IMR-90 (cell line): ENCODE data around the gene PTPRN2. TPM values are rescaled to one million over a fixed set of nuclear protein-coding genes. Genes with fewer than 3 reads are reported as not detected.

ENCODE experiments used
- ATAC-seq: fragments of 200-7000 bp; cut with Tn5 transposase; 2 replicates; pipeline ENCODE4 v1.9.1; 2020; ENCODE audit warnings: low read depth, mild to moderate bottlenecking, moderate library complexity
- BruUV-seq: library from RNA; stranded (reverse); fragments of 400-500 nt; replicated peaks from 2 replicates; lab custom pipeline; 2021; lab: Mats Ljungman, UMichigan
- CTCF ChIA-PET: fragments of 300-600 bp; formaldehyde crosslinking; extraction: SDS; loops from one replicate; lab custom pipeline; 2021; ENCODE audit warnings: antibody characterized with exemption; lab: Yijun Ruan, JAX
- POLR2A ChIA-PET: fragments of 300-600 bp; sonication (Branson Sonifier 250); formaldehyde crosslinking; loops from one replicate; lab custom pipeline; 2022; ENCODE audit warnings: antibody characterized with exemption; ENCODE audit not compliant: unreplicated experiment; lab: Charles Lee
- DNase-seq: peaks from one replicate; pipeline ENCODE4 v3.0.0; 2013
- H2AFZ ChIP-seq: replicated peaks from 2 replicates; pipeline ENCODE3; 2013; ENCODE audit warnings: low read length, mild to moderate bottlenecking; ENCODE audit not compliant: poor library complexity
- H2AK5ac ChIP-seq: 2 replicates; pipeline ENCODE4 v1.6.1; 2013; ENCODE audit warnings: low read depth, low read length, inconsistent platforms
- H2AK9ac ChIP-seq: replicated peaks from 2 replicates; pipeline ENCODE3; 2013; ENCODE audit warnings: mild to moderate bottlenecking, low read depth, low read length, moderate library complexity; ENCODE audit not compliant: poor library complexity
- H2BK120ac ChIP-seq: 2 replicates; pipeline ENCODE4 v1.6.1; 2013; ENCODE audit warnings: low read depth, low read length, inconsistent platforms
- H2BK15ac ChIP-seq: 3 replicates; pipeline ENCODE4 v1.6.1; 2013; ENCODE audit warnings: low read depth, low read length, inconsistent platforms
- H2BK20ac ChIP-seq: 2 replicates; pipeline ENCODE4 v1.6.1; 2013; ENCODE audit warnings: low read depth, mild to moderate bottlenecking, inconsistent platforms, low read length, moderate library complexity
- H2BK5ac ChIP-seq: 2 replicates; pipeline ENCODE4 v1.6.1; 2013; ENCODE audit warnings: mild to moderate bottlenecking, low read depth, low read length, inconsistent platforms; ENCODE audit not compliant: poor library complexity, severe bottlenecking
- H3K14ac ChIP-seq: replicated peaks from 2 replicates; pipeline ENCODE4 v1.6.1; 2013; ENCODE audit warnings: low read depth, low read length, inconsistent platforms
- H3K18ac ChIP-seq: 2 replicates; pipeline ENCODE4 v1.6.1; 2013; ENCODE audit warnings: low read depth, low read length, control low read depth
- H3K23ac ChIP-seq: 2 replicates; pipeline ENCODE4 v1.6.1; 2013; ENCODE audit warnings: low read depth, low read length, inconsistent platforms
- H3K27ac ChIP-seq: 2 replicates; pipeline ENCODE4 v1.5.1; 2013; ENCODE audit warnings: mild to moderate bottlenecking, control low read depth, low read length; ENCODE audit not compliant: insufficient read depth
- H3K27me3 ChIP-seq: 2 replicates; pipeline ENCODE4 v1.6.1; 2013; ENCODE audit warnings: low read length; ENCODE audit not compliant: control insufficient read depth, insufficient read depth
- H3K36me3 ChIP-seq: 2 replicates; pipeline ENCODE4 v1.6.1; 2013; ENCODE audit warnings: low read length, mixed read lengths; ENCODE audit not compliant: control insufficient read depth, insufficient read depth
- H3K4ac ChIP-seq: 2 replicates; pipeline ENCODE4 v1.6.1; 2013; ENCODE audit warnings: low read depth, low read length, inconsistent platforms
- H3K4me1 ChIP-seq: 2 replicates; pipeline ENCODE4 v1.6.1; 2013; ENCODE audit warnings: low read length, mixed read lengths; ENCODE audit not compliant: control insufficient read depth, insufficient read depth
- H3K4me2 ChIP-seq: 2 replicates; pipeline ENCODE4 v1.6.1; 2013; ENCODE audit warnings: low read depth, mild to moderate bottlenecking, control low read depth, low read length, moderate library complexity
- H3K4me3 ChIP-seq: 2 replicates; pipeline ENCODE4 v1.5.1; 2013; ENCODE audit warnings: low read depth, mild to moderate bottlenecking, control low read depth, low read length, moderate library complexity; ENCODE audit not compliant: insufficient read depth
- H3K56ac ChIP-seq: 2 replicates; pipeline ENCODE4 v1.6.1; 2013; ENCODE audit warnings: low read length, inconsistent platforms; ENCODE audit not compliant: insufficient read depth; ENCODE audit errors: extremely low read depth
- H3K79me1 ChIP-seq, 2 experiments: 2 replicates each; pipeline ENCODE4 v1.6.1; 2013; ENCODE audit warnings: low read length in 2 of 2, inconsistent platforms in 1 of 2, low read depth in 1 of 2
- H3K9ac ChIP-seq: 2 replicates; pipeline ENCODE4 v1.6.1; 2013; ENCODE audit warnings: low read depth, low read length, control low read depth
- H3K9me1 ChIP-seq: 2 replicates; pipeline ENCODE4 v1.6.1; 2013; ENCODE audit warnings: low read length, inconsistent platforms; ENCODE audit not compliant: insufficient read depth
- H3K9me3 ChIP-seq: 2 replicates; pipeline ENCODE4 v1.6.1; 2013; ENCODE audit warnings: low read length; ENCODE audit not compliant: control insufficient read depth, insufficient read depth
- H4K20me1 ChIP-seq: 2 replicates; pipeline ENCODE4 v1.6.1; 2013; ENCODE audit warnings: low read length, inconsistent platforms; ENCODE audit not compliant: insufficient read depth
- H4K5ac ChIP-seq: 2 replicates; pipeline ENCODE4 v1.6.1; 2013; ENCODE audit warnings: mild to moderate bottlenecking, low read depth, low read length, control low read depth
- H4K8ac ChIP-seq, 2 experiments: 2 replicates each; pipeline ENCODE4 v1.6.1; 2013; ENCODE audit warnings: low read depth in 2 of 2, low read length in 2 of 2, control low read depth in 1 of 2, inconsistent platforms in 1 of 2
- H4K91ac ChIP-seq: 2 replicates; pipeline ENCODE4 v1.6.1; 2013; ENCODE audit warnings: low read depth, low read length, inconsistent platforms; ENCODE audit not compliant: insufficient read depth
- BHLHE40 ChIP-seq: fragments of 150-350 bp; IDR thresholded peaks from 2 replicates; pipeline ENCODE4 v1.6.1; 2016; ENCODE audit warnings: mild to moderate bottlenecking, low read depth, low read length
- MAZ ChIP-seq: IDR thresholded peaks from 2 replicates; pipeline ENCODE4 v1.6.1; 2012; ENCODE audit warnings: low read depth, mild to moderate bottlenecking, low read length, improper control_type of control experiment, moderate library complexity, borderline replicate concordance
- NFE2L2 ChIP-seq: fragments of 150-350 bp; IDR thresholded peaks from 2 replicates; pipeline ENCODE4 v1.6.1; 2016; ENCODE audit warnings: low read depth, mild to moderate bottlenecking, low read length
- RAD21 ChIP-seq: IDR thresholded peaks from 2 replicates; pipeline ENCODE4 v1.6.1; 2012; ENCODE audit warnings: low read length, improper control_type of control experiment
- RCOR1 ChIP-seq: IDR thresholded peaks from 2 replicates; pipeline ENCODE4 v1.6.1; 2012; ENCODE audit warnings: mild to moderate bottlenecking, low read length, improper control_type of control experiment; ENCODE audit not compliant: insufficient replicate concordance
- WGBS, 2 experiments: methylation state at CpG; one replicate each; pipeline versions ENCODE4 v1.1.5 to v1.1.7; 2013; ENCODE audit warnings: missing lambda C conversion rate in 2 of 2; ENCODE audit not compliant: insufficient read length in 1 of 2; ENCODE audit errors: extremely low coverage in 2 of 2; 5-methylcytosine and 5-hydroxymethylcytosine counted together
- dilution Hi-C: fragments of 300-500 bp; cut with HindIII; formaldehyde crosslinking; loops from one replicate; pipeline ENCODE4 v1.14.3; 2018; ENCODE audit warnings: low sequenced_read_pairs; ENCODE audit not compliant: unreplicated experiment
- in situ Hi-C: fragments of 300-500 bp; cut with MboI; formaldehyde crosslinking; loops from 3 replicates; pipeline ENCODE4 v1.14.3; 2019; ENCODE audit warnings: low sequenced_read_pairs, inconsistent platforms, mixed read lengths
- intact Hi-C: fragments of 100-400 bp; cut with micrococcal nuclease; formaldehyde crosslinking; loops from 2 replicates; pipeline ENCODE4 v1.10.0; 2022
- polyA plus RNA-seq, 3 experiments: library from polyadenylated mRNA; depleted of rRNA; stranded (reverse); fragments of >200 nt; gene quantifications; 2 replicates each; pipeline ENCODE4 v1.2.3, GENCODE V29; 2012; ENCODE audit warnings: low replicate concordance in 1 of 3
- total RNA-seq: library from RNA; depleted of rRNA; stranded (reverse); fragments of >200 nt; gene quantifications from 2 replicates; pipeline ENCODE4 v1.2.3, GENCODE V29; 2012
- TF ChIP-seq, protein P1 (sequence below): fragments of 150-350 bp; IDR thresholded peaks from 2 replicates; pipeline ENCODE4 v1.6.1; 2016; ENCODE audit warnings: low read depth, mild to moderate bottlenecking, low read length, moderate library complexity, borderline replicate concordance

PTPRN2 gene
- total and polyA plus RNA-seq, 2 of the 4 experiments (the other 2 are of a cell fraction) = 0.03 TPM; not detected in 1

DNA sequence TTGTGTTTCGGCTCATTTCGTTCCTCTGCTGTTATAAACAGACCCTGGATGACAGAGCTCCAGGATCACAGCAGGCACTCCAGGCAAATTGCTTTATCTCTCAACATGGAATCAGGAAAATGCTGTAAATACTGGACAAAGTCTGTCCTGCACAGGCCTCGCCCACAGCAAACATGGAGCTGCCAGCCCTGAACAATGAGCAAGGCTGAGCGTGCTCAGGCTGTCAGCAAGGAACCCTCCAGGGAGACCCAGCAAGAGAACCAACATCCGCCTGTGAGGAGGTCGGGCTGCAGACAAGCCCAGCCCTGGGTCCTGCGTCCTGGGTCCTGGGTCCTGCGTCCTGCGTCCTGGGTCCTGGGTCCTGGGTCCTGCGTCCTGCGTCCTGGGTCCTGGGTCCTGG, 180.8 kb downstream of the PTPRN2 start:
- DNase-seq = no peak
- Histone ChIP-seq H2BK20ac (no peak overlapping the region), H2BK5ac (no peak overlapping the region), H3K18ac (no peak overlapping the region), H2BK15ac (no peak overlapping the region), H4K91ac (no peak overlapping the region), H3K4ac (no peak overlapping the region), H3K56ac (no peak overlapping the region), H2AFZ (no peak overlapping the region), H4K20me1 (no peaks in the 10 kb centered on the region), H3K4me3 (no peak overlapping the region), H3K23ac (no peak overlapping the region), H2BK120ac (no peak overlapping the region), H3K4me1 (no peaks in the 10 kb centered on the region), H4K5ac (no peak overlapping the region), H4K8ac (no peak overlapping the region), H3K79me1 (no peaks in the 10 kb centered on the region), H3K4me2 (no peak overlapping the region), H3K9me1 (no peaks in the 10 kb centered on the region), H3K27me3 (no peaks in the 10 kb centered on the region), H3K36me3 (no peaks in the 10 kb centered on the region), H3K14ac (no peak overlapping the region), H2AK5ac (no peak overlapping the region), H3K9me3 (peaks cover 52% of the 10 kb centered on the region), H3K9ac (no peak overlapping the region), H2AK9ac (no peak overlapping the region), H3K27ac (no peak overlapping the region)
- intact Hi-C loops (no loop called here), dilution Hi-C loops (no loop called here), in situ Hi-C loops (no loop called here)
- BruUV-seq = no TSS peak
- WGBS, 2 experiments = 50% methylated on average over 1 of the region's 11 CpGs; no CpG with 5 or more reads in 1 of the 2 experiments
- POLR2A ChIA-PET = no interaction called here
- CTCF ChIA-PET = no interaction called here
- ATAC-seq = no peak
- TF ChIP-seq NFE2L2 (no peak), MAZ (no peak), RAD21 (no peak), BHLHE40 (no peak), RCOR1 (no peak)
- TF ChIP-seq, protein P1, sequence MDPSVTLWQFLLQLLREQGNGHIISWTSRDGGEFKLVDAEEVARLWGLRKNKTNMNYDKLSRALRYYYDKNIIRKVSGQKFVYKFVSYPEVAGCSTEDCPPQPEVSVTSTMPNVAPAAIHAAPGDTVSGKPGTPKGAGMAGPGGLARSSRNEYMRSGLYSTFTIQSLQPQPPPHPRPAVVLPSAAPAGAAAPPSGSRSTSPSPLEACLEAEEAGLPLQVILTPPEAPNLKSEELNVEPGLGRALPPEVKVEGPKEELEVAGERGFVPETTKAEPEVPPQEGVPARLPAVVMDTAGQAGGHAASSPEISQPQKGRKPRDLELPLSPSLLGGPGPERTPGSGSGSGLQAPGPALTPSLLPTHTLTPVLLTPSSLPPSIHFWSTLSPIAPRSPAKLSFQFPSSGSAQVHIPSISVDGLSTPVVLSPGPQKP = no peak
